H9 (cell line): ENCODE measurements around the gene CCDC102A. TPM values are rescaled to one million over a fixed set of nuclear protein-coding genes. Genes with fewer than 3 reads are reported as not detected.

Experiments used
- DNase-seq: peaks from one replicate; pipeline ENCODE4 v3.0.0-alpha.2; 2017
- H2AFZ ChIP-seq: one replicate; pipeline ENCODE4 v1.6.1; 2013; ENCODE audit warnings: mild to moderate bottlenecking, low read length, control low read depth, moderate library complexity
- H2AK5ac ChIP-seq: 2 replicates; pipeline ENCODE4 v1.6.1; 2013; ENCODE audit warnings: low read length, control low read depth, mixed read lengths; ENCODE audit not compliant: insufficient read length
- H2BK120ac ChIP-seq: one replicate; pipeline ENCODE4 v1.6.1; 2013; ENCODE audit warnings: low read depth, mild to moderate bottlenecking, low read length, control low read depth, inconsistent platforms; ENCODE audit not compliant: poor library complexity, severe bottlenecking
- H2BK12ac ChIP-seq: 2 replicates; pipeline ENCODE4 v1.6.1; 2013; ENCODE audit warnings: low read length, control low read depth, mixed read lengths, low read depth; ENCODE audit not compliant: insufficient read length
- H2BK15ac ChIP-seq: 2 replicates; pipeline ENCODE4 v1.6.1; 2013; ENCODE audit warnings: low read depth, low read length, control low read depth
- H2BK20ac ChIP-seq: one replicate; pipeline ENCODE4 v1.6.1; 2013; ENCODE audit warnings: low read depth, mild to moderate bottlenecking, low read length, control low read depth, inconsistent platforms; ENCODE audit not compliant: poor library complexity, severe bottlenecking
- H2BK5ac ChIP-seq: 2 replicates; pipeline ENCODE4 v1.6.1; 2013; ENCODE audit warnings: low read length, control low read depth, mixed read lengths; ENCODE audit not compliant: insufficient read length
- H3K14ac ChIP-seq: 2 replicates; pipeline ENCODE4 v1.6.1; 2013; ENCODE audit warnings: low read length, control low read depth; ENCODE audit not compliant: insufficient read depth
- H3K18ac ChIP-seq: 2 replicates; pipeline ENCODE4 v1.6.1; 2013; ENCODE audit warnings: low read depth, mild to moderate bottlenecking, mixed read lengths, low read length, control low read depth; ENCODE audit not compliant: insufficient read length
- H3K23ac ChIP-seq: 2 replicates; pipeline ENCODE4 v1.6.1; 2013; ENCODE audit warnings: low read length, control low read depth, mixed read lengths, low read depth; ENCODE audit not compliant: insufficient read length
- H3K23me2 ChIP-seq: 2 replicates; pipeline ENCODE4 v1.6.1; 2013; ENCODE audit warnings: low read depth, mild to moderate bottlenecking, mixed read lengths, low read length, control low read depth; ENCODE audit not compliant: insufficient read length, poor library complexity, severe bottlenecking
- H3K27ac ChIP-seq: 2 replicates; pipeline ENCODE4 v1.5.1; 2013; ENCODE audit warnings: low read length, control low read depth, mixed read lengths, low read depth; ENCODE audit not compliant: insufficient read length
- H3K27me3 ChIP-seq: 2 replicates; pipeline ENCODE4 v1.6.1; 2013; ENCODE audit warnings: low read length, control low read depth, inconsistent platforms; ENCODE audit not compliant: insufficient read depth
- H3K4ac ChIP-seq: 2 replicates; pipeline ENCODE4 v1.6.1; 2013; ENCODE audit warnings: low read depth, mild to moderate bottlenecking, control low read depth, inconsistent platforms, low read length, moderate library complexity
- H3K4me1 ChIP-seq: 2 replicates; pipeline ENCODE4 v1.6.1; 2013; ENCODE audit warnings: low read length, control low read depth, inconsistent platforms; ENCODE audit not compliant: insufficient read depth
- H3K4me2 ChIP-seq: 2 replicates; pipeline ENCODE4 v1.6.1; 2013; ENCODE audit warnings: low read length, control low read depth, mixed read lengths; ENCODE audit not compliant: insufficient read length, insufficient read depth
- H3K56ac ChIP-seq: 2 replicates; pipeline ENCODE4 v1.6.1; 2013; ENCODE audit warnings: low read depth, mild to moderate bottlenecking, mixed read lengths, low read length, control low read depth; ENCODE audit not compliant: insufficient read length
- H3K79me1 ChIP-seq: 2 replicates; pipeline ENCODE4 v1.6.1; 2013; ENCODE audit warnings: low read depth, mild to moderate bottlenecking, moderate library complexity, low read length, control low read depth, inconsistent platforms; ENCODE audit not compliant: insufficient read depth, poor library complexity, severe bottlenecking
- H3K79me2 ChIP-seq: 2 replicates; pipeline ENCODE4 v1.6.1; 2013; ENCODE audit warnings: low read length, control low read depth, inconsistent platforms; ENCODE audit not compliant: insufficient read depth
- H3K9ac ChIP-seq: 2 replicates; pipeline ENCODE4 v1.6.1; 2013; ENCODE audit warnings: low read length, control low read depth, mixed read lengths; ENCODE audit not compliant: insufficient read length; ENCODE audit errors: extremely low read depth
- H3K9me3 ChIP-seq: one replicate; pipeline ENCODE4 v1.6.1; 2013; ENCODE audit warnings: low read depth, low read length, inconsistent platforms; ENCODE audit not compliant: control insufficient read depth
- H3T11ph ChIP-seq: one replicate; pipeline ENCODE4 v1.6.1; 2013; ENCODE audit warnings: mild to moderate bottlenecking, low read length, control low read depth, inconsistent platforms
- H4K20me1 ChIP-seq: one replicate; pipeline ENCODE4 v1.6.1; 2013; ENCODE audit not compliant: control insufficient read depth, insufficient read length, insufficient read depth
- H4K5ac ChIP-seq: 2 replicates; pipeline ENCODE4 v1.6.1; 2013; ENCODE audit warnings: low read depth, mild to moderate bottlenecking, mixed read lengths, low read length, control low read depth; ENCODE audit not compliant: insufficient read length
- H4K8ac ChIP-seq: replicated peaks from 2 replicates; pipeline ENCODE4 v1.6.1; 2013; ENCODE audit warnings: low read length, control low read depth, mixed read lengths, low read depth; ENCODE audit not compliant: insufficient read length
- H4K91ac ChIP-seq: 2 replicates; pipeline ENCODE4 v1.6.1; 2013; ENCODE audit warnings: low read depth, mild to moderate bottlenecking, moderate library complexity, mixed read lengths, low read length, control low read depth; ENCODE audit not compliant: insufficient read length
- H3K27ac Mint-ChIP-seq, 3 experiments: 2 replicates in 2 of 3; 3 replicates in 1 of 3; pipeline ENCODE4 v1.8.0; 2020 to 2021; ENCODE audit warnings: mixed read lengths in 3 of 3, mild to moderate bottlenecking in 1 of 3, moderate library complexity in 1 of 3
- H3K27me3 Mint-ChIP-seq: 2 replicates; pipeline ENCODE4 v1.8.0; 2021; ENCODE audit warnings: low read depth, mild to moderate bottlenecking, moderate library complexity, mixed read lengths
- H3K36me3 Mint-ChIP-seq, 3 experiments: 2 replicates in 2 of 3; 3 replicates in 1 of 3; pipeline ENCODE4 v1.8.0; 2020 to 2021; ENCODE audit warnings: low read depth in 3 of 3, mixed read lengths in 3 of 3; ENCODE audit not compliant: insufficient read depth in 1 of 3
- H3K4me1 Mint-ChIP-seq, 2 experiments: 2 replicates each; pipeline ENCODE4 v1.8.0; 2020; ENCODE audit warnings: mixed read lengths in 2 of 2
- H3K4me3 Mint-ChIP-seq, 2 experiments: 2 replicates in 1 of 2; 3 replicates in 1 of 2; pipeline ENCODE4 v1.8.0; 2020 to 2021; ENCODE audit warnings: mild to moderate bottlenecking in 2 of 2, mixed read lengths in 2 of 2, moderate library complexity in 1 of 2
- H3K9me3 Mint-ChIP-seq, 2 experiments: 2 replicates in 1 of 2; 3 replicates in 1 of 2; pipeline ENCODE4 v1.8.0; 2020; ENCODE audit warnings: mild to moderate bottlenecking in 2 of 2, mixed read lengths in 2 of 2, moderate library complexity in 1 of 2
- CTCF ChIP-seq: fragments of 200-600 bp; sonication (generic); conservative IDR thresholded peaks from 3 replicates; pipeline ENCODE4 v1.8.0; 2021; ENCODE audit warnings: antibody characterized with exemption, mild to moderate bottlenecking
- WGBS: extraction: QIAGEN DNeasy Blood & Tissue Kit; methylation state at CpG from one replicate; pipeline ENCODE4 v1.1.7; 2013; ENCODE audit warnings: missing lambda C conversion rate, low lambda C conversion rate, mixed read lengths; ENCODE audit not compliant: insufficient read length; ENCODE audit errors: extremely low coverage; 5-methylcytosine and 5-hydroxymethylcytosine counted together
- total RNA-seq: library from RNA; stranded (reverse); gene quantifications from 2 replicates; pipeline ENCODE4 v1.2.1, GENCODE V29; 2021

CCDC102A gene
- total RNA-seq, 1 experiment from 2014 or later: 8.2 TPM

GRCh38 chr16:57585051-57585687 lies 48.8 kb upstream of the CCDC102A start:
- Histone ChIP-seq H3K14ac (no peak overlapping the region), H3K56ac (no peak overlapping the region), H3K4ac (no peak overlapping the region), H2BK5ac (no peak overlapping the region), H3T11ph (no peak overlapping the region), H3K9me3 (no peaks in the 10 kb centered on the region), H3K4me1 (no peaks in the 10 kb centered on the region), H3K23me2 (no peaks in the 10 kb centered on the region), H3K79me2 (no peaks in the 10 kb centered on the region), H3K9ac (no peak overlapping the region), H4K8ac (no peak overlapping the region), H4K20me1 (no peaks in the 10 kb centered on the region), H2BK12ac (no peak overlapping the region), H2AK5ac (no peak overlapping the region), H3K4me2 (no peak overlapping the region), H3K79me1 (no peaks in the 10 kb centered on the region), H3K27me3 (no peaks in the 10 kb centered on the region), H4K91ac (no peak overlapping the region), H3K23ac (no peak overlapping the region), H2BK120ac (no peak overlapping the region), H2AFZ (no peak overlapping the region), H3K18ac (no peak overlapping the region), H2BK20ac (no peak overlapping the region), H3K27ac (no peak overlapping the region), H2BK15ac (no peak overlapping the region), H4K5ac (no peak overlapping the region)
- H3K4me1 Mint-ChIP-seq: no peaks in the 10 kb centered on the region
- H3K9me3 Mint-ChIP-seq: peaks cover 5 to 12% of the 10 kb centered on the region in 2 experiments; a peak in 3 of 5 replicates
- peaks cover 71% of the 10 kb centered on the region for H3K27me3 Mint-ChIP-seq
- H3K27ac Mint-ChIP-seq: no peak overlapping the region
- TF ChIP-seq CTCF: no peak
- no peak overlapping the region for H3K4me3 Mint-ChIP-seq
- H3K36me3 Mint-ChIP-seq: no peaks in the 10 kb centered on the region
- no peak for DNase-seq
- WGBS: no CpG with 5 or more reads among the region's 3 CpGs
